Measurements from ENCODE around the gene ADAMTSL2. TPM values are rescaled to one million over a fixed set of nuclear protein-coding genes. Genes with fewer than 3 reads are reported as not detected.
A peak's percentile ranks its signal among the peaks of the same experiment; 100 is the strongest.

The ADAMTSL2 gene
- total RNA-seq, 1 donor from 2014 or later: not detected

DNA sequence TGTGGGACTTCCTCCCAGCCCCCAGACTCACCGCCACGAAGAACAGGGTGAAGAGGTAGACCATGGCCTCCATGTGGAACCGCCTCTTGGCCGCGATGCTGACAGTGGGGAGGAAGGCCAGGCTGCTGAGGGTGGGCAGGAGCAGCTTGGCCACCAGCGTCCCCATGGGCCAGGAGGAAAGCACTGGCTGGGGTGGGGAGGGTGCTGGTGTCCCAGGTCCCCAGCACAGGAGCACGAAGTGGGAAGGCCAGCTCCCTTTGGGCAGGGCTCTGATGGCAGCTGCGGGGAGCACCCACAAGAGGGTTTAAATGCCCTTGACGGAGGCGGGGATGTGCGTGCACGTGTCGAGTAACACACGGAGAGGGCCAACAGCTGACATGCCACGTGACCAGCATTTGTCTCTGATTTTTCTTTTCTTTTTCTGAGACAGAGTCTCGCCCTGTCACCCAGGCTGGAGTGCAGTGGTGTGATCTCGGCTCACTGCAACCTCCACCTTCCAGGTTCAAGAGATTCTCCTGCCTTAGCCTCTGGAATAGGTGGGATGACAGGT lies 9.8 kb upstream of the ADAMTSL2 start, which contains the start of gene MYMK:
Gene MYMK (minus strand): TSS at position 281 of the 550 bp plus-strand sequence. CDS start 115 bp downstream, at position 166.
- H3K4me3 Mint-ChIP-seq (ENCODE audit: low read depth): no peak within 1 kb of the TSS
- H3K9me3 Mint-ChIP-seq: no peaks in the 10 kb centered on the region
- intact Hi-C loops (cut with micrococcal nuclease): no loop called here
- H3K36me3 Mint-ChIP-seq (ENCODE audit: low read depth): no peaks in the 10 kb centered on the region
- no peaks in the 10 kb centered on the region for H3K4me1 Mint-ChIP-seq (ENCODE audit: low read depth)
- no peak for DNase-seq (ENCODE audit: low spot score)
- no peak within 1 kb of the TSS for H3K27ac Mint-ChIP-seq
- no peaks in the 10 kb centered on the region for H3K27me3 Mint-ChIP-seq (ENCODE audit: low read depth)

DNA sequence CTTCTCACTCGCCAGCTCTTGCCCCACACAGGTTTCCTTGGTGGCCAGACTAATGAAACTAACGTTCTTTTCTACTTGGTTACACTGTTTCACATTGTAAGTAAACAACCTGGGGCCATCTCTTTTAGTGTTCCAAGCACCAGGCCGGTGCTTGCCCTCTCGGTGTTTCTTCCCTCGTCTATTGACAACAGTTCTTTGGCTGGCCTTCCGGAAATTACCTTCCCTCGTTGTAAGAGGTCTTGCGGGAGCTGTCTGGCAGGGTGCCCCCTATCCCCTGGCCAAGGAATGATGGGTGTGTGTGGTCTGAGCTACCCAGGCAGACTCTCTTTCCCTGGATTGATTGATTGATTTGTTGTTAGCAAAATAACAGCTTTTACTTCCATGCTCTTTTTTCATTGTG lies 8.8 kb upstream of the ADAMTSL2 start:
- intact Hi-C loops (cut with micrococcal nuclease): no loop called here
- Mint-ChIP-seq H3K4me3 (ENCODE audit: low read depth) (no peak overlapping the region), H3K9me3 (no peaks in the 10 kb centered on the region), H3K27me3 (ENCODE audit: low read depth) (no peaks in the 10 kb centered on the region), H3K4me1 (ENCODE audit: low read depth) (no peaks in the 10 kb centered on the region), H3K36me3 (ENCODE audit: low read depth) (no peaks in the 10 kb centered on the region), H3K27ac (no peak overlapping the region)
- no peak for DNase-seq (ENCODE audit: low spot score)

DNA sequence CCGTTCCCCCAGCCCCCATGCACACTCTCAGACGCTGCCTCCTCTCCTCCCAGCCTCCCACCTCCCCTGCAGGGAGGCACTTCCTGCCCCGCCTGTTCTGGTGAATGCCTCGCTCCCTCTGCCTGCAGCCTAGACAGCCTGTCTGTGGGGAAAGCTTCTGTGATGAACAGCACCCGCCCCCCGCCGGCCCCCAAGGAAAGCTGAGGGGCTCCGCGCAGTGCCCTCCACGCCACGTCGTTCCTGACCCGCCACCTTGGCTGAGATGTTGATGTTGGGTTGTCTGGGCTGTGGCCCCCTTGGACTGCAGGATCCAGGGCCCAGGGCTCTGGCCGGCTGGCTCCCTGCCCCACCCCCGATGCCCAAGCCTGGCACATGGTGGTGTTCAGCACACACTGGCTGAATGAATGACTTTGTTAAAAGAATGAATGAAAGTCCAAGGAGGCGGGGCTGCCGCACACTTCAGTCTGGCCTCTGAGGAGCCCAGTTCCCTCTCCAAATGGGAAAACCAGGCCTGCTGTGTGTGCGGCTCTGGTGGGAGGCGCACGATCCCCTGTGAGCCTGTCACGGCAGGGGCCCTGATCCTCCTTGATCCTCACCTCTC lies 7.7 kb upstream of the ADAMTSL2 start:
- intact Hi-C loops (cut with micrococcal nuclease): no loop called here
- no peaks in the 10 kb centered on the region for H3K27me3 Mint-ChIP-seq (ENCODE audit: low read depth)

DNA sequence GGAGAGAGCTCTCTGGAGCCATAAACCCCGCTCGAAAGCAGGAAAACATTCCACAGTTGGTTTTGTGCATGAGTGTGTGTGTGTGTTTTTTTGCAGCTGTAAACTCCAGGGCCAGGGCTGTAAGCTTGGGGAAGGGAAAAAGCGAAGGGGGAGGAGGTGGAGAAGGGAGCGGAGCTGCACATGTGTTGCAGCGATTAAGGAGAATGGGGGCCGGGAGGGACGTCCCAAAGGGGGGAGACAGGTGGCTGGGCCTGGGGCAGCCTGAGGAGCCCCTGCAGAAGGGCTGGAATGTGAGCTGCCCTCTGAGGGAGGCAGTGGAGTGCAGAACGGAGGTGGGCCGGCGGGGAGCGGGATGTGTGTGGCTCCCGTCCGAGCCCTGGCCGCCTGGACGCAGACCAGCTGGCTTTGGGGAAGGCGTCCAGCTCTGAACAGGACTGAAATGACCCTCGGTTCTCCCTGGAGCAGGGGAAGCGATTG lies 7.0 kb upstream of the ADAMTSL2 start:
- Mint-ChIP-seq H3K4me1 (ENCODE audit: low read depth) (no peaks in the 10 kb centered on the region), H3K4me3 (ENCODE audit: low read depth) (no peak overlapping the region), H3K27me3 (ENCODE audit: low read depth) (no peaks in the 10 kb centered on the region), H3K36me3 (ENCODE audit: low read depth) (no peaks in the 10 kb centered on the region), H3K27ac (no peak overlapping the region), H3K9me3 (no peaks in the 10 kb centered on the region)
- no peak for DNase-seq (ENCODE audit: low spot score)
- intact Hi-C loops (cut with micrococcal nuclease): no loop called here

More for the DNA sequence above, 7.7 kb upstream of the ADAMTSL2 start:
- no peaks in the 10 kb centered on the region for H3K36me3 Mint-ChIP-seq (ENCODE audit: low read depth)
- DNase-seq (ENCODE audit: low spot score): no peak
- no peak overlapping the region for H3K4me3 Mint-ChIP-seq (ENCODE audit: low read depth)
- H3K4me1 Mint-ChIP-seq (ENCODE audit: low read depth): no peaks in the 10 kb centered on the region
- no peak overlapping the region for H3K27ac Mint-ChIP-seq
- no peaks in the 10 kb centered on the region for H3K9me3 Mint-ChIP-seq

DNA sequence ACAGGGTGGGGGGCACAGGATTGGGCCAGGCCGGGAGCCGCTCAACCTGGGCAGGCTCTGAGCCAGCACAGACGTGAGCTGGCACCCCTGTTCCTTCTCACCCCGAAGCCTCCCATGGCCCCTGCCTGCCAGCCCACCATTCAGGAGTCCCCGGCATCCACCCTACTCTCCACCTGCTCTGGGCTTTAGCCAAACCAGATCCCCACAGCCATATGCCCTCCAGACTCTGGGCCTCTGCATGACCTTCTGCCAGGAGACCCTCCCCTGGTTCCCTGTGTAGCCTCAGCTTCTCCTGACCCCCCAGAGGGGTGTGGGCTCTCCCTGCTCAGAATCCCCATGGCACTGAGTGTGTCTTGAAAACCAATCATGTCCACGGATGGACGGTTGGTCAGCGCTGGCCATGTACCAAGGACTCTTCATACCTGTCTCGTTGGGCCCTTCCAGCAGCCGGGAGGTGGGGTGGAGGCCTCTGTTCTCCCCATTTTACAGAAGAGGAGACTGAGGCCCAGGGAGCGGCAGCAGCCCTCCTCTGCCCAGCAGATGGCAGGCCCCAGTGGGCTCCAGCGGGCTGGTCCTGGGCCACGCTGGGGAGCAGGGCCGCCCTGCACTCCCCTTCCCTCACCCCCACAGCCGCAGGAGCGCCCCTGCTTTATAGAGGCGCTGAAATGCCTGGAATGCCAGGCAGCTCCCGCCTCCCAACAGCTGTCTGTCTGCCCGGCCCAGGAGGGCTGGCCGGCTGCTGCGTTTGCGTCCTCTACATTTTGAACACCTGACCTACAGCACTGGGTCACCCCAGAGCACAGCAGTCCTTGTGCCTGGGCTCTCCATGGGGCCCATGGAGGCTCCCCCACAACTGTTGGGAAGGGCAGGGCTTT lies 6.3 kb upstream of the ADAMTSL2 start:
- intact Hi-C loops (cut with micrococcal nuclease): no loop called here
- no peak for DNase-seq (ENCODE audit: low spot score)
- no peak overlapping the region for H3K27ac Mint-ChIP-seq
- no peaks in the 10 kb centered on the region for H3K36me3 Mint-ChIP-seq (ENCODE audit: low read depth)
- H3K4me3 Mint-ChIP-seq (ENCODE audit: low read depth): no peak overlapping the region
- H3K9me3 Mint-ChIP-seq: no peaks in the 10 kb centered on the region
- peaks cover 7% of the 10 kb centered on the region for H3K27me3 Mint-ChIP-seq (ENCODE audit: low read depth)
- no peaks in the 10 kb centered on the region for H3K4me1 Mint-ChIP-seq (ENCODE audit: low read depth)

DNA sequence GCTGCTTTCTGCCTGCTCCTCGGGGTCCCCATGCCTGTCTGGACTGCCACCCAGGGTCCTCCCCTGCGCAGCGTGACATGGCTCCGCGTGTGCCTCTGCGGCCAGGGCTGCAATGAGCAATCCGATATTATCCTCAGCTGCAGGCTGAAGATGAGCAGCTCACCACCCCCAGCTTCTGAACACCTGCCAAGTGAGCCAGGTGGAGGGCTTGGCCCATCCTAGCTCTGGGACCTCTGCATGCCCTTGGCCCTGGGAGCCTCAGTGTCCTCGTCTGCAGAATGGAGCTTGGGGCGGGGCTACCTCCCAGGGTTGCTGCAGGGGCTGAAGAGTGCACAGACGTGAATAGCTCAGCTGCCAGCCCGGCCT lies 5.6 kb upstream of the ADAMTSL2 start:
- Mint-ChIP-seq H3K9me3 (no peaks in the 10 kb centered on the region), H3K27ac (no peak overlapping the region), H3K4me1 (ENCODE audit: low read depth) (no peaks in the 10 kb centered on the region), H3K27me3 (ENCODE audit: low read depth) (peaks cover 11% of the 10 kb centered on the region), H3K36me3 (ENCODE audit: low read depth) (no peaks in the 10 kb centered on the region), H3K4me3 (ENCODE audit: low read depth) (no peak overlapping the region)
- no peak for DNase-seq (ENCODE audit: low spot score)
- intact Hi-C loops (cut with micrococcal nuclease): no loop called here

DNA sequence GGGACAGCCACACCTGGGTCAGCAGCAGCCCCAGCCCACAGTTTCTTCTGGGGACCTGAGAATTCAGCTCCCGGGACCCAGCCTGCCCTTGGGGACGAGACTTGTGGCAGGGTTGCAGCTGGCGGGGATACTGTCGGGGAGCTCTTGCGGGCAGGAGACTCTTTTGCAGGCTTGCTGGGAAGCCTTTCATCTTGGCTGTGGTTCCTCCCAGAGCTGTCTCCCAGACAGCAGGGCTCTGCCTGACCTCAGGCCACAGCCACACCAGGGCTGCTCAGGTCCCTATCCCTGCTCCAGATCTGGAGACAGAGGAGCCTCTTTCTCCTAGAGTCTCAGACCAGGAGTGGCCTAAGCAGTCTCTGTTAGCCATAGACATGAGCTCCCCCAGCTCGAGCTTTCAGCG lies 5.0 kb upstream of the ADAMTSL2 start:
- H3K4me3 Mint-ChIP-seq (ENCODE audit: low read depth): no peak overlapping the region
- DNase-seq (ENCODE audit: low spot score): no peak
- H3K4me1 Mint-ChIP-seq (ENCODE audit: low read depth): no peaks in the 10 kb centered on the region
- no peaks in the 10 kb centered on the region for H3K9me3 Mint-ChIP-seq
- no peaks in the 10 kb centered on the region for H3K36me3 Mint-ChIP-seq (ENCODE audit: low read depth)
- intact Hi-C loops (cut with micrococcal nuclease): no loop called here
- no peak overlapping the region for H3K27ac Mint-ChIP-seq
- peaks cover 12% of the 10 kb centered on the region for H3K27me3 Mint-ChIP-seq (ENCODE audit: low read depth)

DNA sequence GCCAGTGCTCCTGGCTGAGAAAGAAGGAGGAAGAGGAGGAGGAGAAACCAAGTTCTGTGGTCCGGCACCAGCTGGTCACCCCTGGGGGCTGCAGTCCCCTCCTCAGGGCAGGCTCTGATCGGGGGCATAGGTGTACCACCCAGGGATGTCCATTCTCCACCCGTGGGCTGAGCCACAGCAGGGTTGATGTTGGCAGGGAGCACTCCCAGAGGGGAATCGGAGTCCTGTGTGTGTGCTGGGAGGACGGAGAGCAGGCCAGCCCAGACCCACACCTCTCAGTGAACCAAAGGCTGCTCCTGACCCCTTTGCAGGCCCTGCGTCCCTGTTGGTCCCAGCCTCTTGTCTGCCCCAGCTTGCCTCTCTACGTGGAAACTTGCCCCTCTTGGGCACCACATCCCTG lies 4.6 kb upstream of the ADAMTSL2 start:
- Mint-ChIP-seq H3K27ac (no peak overlapping the region), H3K9me3 (no peaks in the 10 kb centered on the region), H3K4me1 (ENCODE audit: low read depth) (no peaks in the 10 kb centered on the region), H3K27me3 (ENCODE audit: low read depth) (peaks cover 12% of the 10 kb centered on the region), H3K4me3 (ENCODE audit: low read depth) (no peak overlapping the region), H3K36me3 (ENCODE audit: low read depth) (no peaks in the 10 kb centered on the region)
- intact Hi-C loops (cut with micrococcal nuclease): loop anchor here (5.0 kb wide), 1 partner anchor 197 kb away; no protein-coding TSS in a partner anchor
- no peak for DNase-seq (ENCODE audit: low spot score)

DNA sequence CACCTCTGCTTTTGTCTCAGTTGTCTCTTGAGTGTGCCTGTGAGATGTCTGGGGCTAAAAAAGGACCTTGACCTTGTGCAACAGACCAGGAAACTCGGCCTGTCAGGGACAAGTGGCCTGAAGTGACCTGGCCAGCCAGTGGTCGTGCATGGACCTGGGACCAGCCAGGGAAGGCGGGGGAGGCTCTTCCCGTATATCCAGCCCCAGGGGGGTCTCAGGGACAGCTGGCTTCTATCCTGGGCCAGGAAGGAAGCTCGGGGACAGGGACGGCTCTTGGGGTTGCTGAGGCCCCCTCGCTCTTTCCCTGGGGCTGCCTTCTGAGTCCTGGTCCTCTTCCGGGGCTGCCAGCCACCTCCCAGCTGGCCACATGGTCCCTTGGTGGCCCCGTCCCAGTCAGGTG lies 3.2 kb upstream of the ADAMTSL2 start:
- intact Hi-C loops (cut with micrococcal nuclease): loop anchor here (5.0 kb wide), 1 partner anchor 196 kb away; no protein-coding TSS in a partner anchor
- Mint-ChIP-seq H3K27ac (no peak overlapping the region), H3K27me3 (ENCODE audit: low read depth) (peaks cover 16% of the 10 kb centered on the region), H3K4me1 (ENCODE audit: low read depth) (no peaks in the 10 kb centered on the region), H3K36me3 (ENCODE audit: low read depth) (no peaks in the 10 kb centered on the region), H3K4me3 (ENCODE audit: low read depth) (no peak overlapping the region), H3K9me3 (no peaks in the 10 kb centered on the region)
- DNase-seq (ENCODE audit: low spot score): no peak

DNA sequence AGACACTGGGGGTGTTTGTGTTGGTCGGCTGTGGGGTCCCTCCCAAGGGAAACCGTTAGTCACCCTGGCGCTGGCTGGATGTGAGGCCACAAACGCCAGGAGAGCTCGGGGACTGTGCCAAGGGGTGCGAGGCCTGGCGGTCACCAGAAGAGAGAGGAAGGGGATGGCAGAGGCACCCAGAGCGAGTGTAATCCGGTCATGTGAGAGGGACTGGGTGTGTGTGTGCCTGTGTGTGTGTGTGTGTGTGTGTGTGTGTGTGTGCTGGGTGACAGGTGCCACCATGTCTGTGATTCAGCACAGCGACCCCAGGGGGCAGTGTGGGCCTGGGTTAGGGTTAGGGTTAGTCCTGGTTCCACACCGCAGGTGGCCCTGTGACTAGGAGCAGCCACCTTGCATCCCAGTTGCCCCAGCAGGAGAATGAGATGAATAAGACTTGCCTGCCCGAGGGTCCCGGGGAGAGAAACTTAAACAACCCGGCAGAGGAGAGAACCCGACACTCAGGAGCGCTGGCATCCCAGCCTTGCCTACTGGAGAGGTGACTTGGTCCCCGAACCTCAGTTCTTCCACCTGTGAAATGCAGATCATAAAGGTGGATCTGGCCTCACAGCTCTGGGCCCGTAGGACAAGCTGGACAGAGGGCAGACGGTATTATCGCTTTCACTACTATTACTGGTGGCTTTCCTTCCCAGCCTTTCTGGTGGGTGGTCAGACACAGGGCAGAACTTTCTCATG lies 1.4 kb upstream of the ADAMTSL2 start:
- Mint-ChIP-seq H3K4me3 (ENCODE audit: low read depth) (no peak overlapping the region), H3K36me3 (ENCODE audit: low read depth) (no peaks in the 10 kb centered on the region), H3K27me3 (ENCODE audit: low read depth) (peaks cover 16% of the 10 kb centered on the region), H3K27ac (no peak overlapping the region), H3K9me3 (no peaks in the 10 kb centered on the region), H3K4me1 (ENCODE audit: low read depth) (no peaks in the 10 kb centered on the region)
- intact Hi-C loops (cut with micrococcal nuclease): loop anchor here (5.0 kb wide), 1 partner anchor 194 kb away; no protein-coding TSS in a partner anchor
- peak; percentile 53 for DNase-seq (ENCODE audit: low spot score)

DNA sequence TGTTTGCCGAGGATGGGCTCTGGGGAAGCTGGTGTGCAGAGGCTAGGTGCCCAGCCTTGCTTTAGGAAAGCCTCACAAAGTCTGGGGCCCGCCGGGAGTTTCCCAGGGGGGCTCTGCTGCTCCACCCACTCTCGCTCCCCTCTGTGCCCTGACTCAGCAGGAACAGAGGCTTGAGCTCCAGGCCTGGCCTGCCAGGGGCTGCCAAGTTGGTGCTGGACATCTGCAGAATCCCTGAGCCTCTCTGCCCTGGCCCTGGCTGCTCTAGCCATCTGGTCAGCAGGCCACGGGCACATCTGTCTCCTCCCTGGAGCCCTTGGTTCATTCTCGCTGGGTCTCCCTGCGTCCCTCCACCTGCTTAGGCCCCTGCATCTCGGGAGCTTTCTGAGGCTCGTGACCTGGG lies 647 bp upstream of the ADAMTSL2 start:
- Mint-ChIP-seq H3K27ac (no peak overlapping the region), H3K36me3 (ENCODE audit: low read depth) (no peaks in the 10 kb centered on the region), H3K27me3 (ENCODE audit: low read depth) (peaks cover 16% of the 10 kb centered on the region), H3K4me1 (ENCODE audit: low read depth) (no peaks in the 10 kb centered on the region), H3K4me3 (ENCODE audit: low read depth) (no peak overlapping the region), H3K9me3 (no peaks in the 10 kb centered on the region)
- no peak for DNase-seq (ENCODE audit: low spot score)
- intact Hi-C loops (cut with micrococcal nuclease): loop anchor here (5.0 kb wide), 1 partner anchor 193 kb away; no protein-coding TSS in a partner anchor

DNA sequence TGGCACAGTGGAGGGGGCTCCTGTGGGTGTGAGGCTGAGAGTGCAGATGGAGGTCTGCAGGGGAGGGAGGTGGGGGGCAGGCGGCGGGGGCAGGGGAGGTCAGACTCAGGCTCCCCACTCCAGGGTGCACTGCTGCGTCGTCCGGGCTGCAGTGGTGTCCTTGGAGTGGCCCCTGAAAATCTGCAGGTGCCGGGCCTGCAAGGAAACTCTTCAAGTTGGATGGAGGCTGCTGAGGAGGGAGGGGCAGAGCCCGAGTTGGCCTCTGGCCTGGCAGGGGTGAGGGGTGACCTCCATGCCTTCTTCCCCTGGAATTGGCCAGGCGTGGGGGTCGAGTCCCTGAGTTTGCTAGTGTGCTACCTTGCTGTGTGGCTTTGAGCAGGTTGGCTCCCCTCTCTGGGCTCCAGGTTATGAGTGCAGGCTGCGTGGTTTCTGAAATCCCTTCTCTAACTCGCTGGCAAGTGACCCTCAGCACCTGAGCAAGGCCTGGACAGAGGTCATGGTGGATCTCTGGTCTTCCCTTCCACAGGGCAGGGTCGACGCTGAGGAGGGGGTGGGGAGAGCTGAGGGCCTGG lies 888 bp downstream of the ADAMTSL2 start:
- H3K4me1 Mint-ChIP-seq (ENCODE audit: low read depth): no peaks in the 10 kb centered on the region
- DNase-seq (ENCODE audit: low spot score): no peak
- no peak overlapping the region for H3K4me3 Mint-ChIP-seq (ENCODE audit: low read depth)
- intact Hi-C loops (cut with micrococcal nuclease): no loop called here
- no peaks in the 10 kb centered on the region for H3K9me3 Mint-ChIP-seq
- peaks cover 16% of the 10 kb centered on the region for H3K27me3 Mint-ChIP-seq (ENCODE audit: low read depth)
- no peaks in the 10 kb centered on the region for H3K36me3 Mint-ChIP-seq (ENCODE audit: low read depth)
- no peak overlapping the region for H3K27ac Mint-ChIP-seq

Measured in activated T-helper 2 cell treated with anti-CD3 and anti-CD28 coated beads, Interferon-gamma antibody, Interleukin-2, Interleukin-4, amounts not matched to agents 10 μg/mL and 5 μg/mL and 100 μg/mL, durations not matched to agents 14 hours and 24 hours and 36 hours (primary cell).